ENCODE measurements around the gene CCNA2. TPM values are rescaled to one million over a fixed set of nuclear protein-coding genes. Genes with fewer than 3 reads are reported as not detected.

CCNA2 gene
- total and polyA plus RNA-seq, 9 of the 15 experiments (the other 6 are each of a cell fraction or from before 2014, with no cell fraction given): 37.1 to 197 (median 154) TPM

- POLR2A ChIA-PET: interaction anchor here (0.6 kb wide), 1 partner anchor 249 kb away, joined by 3 read pairs; no protein-coding TSS in a partner anchor
- no peak overlapping the region; the same call in 1 of the 2 replicates for H3K4me2 ChIP-seq (ENCODE audit: insufficient read depth, low read length)
- no peaks in the 10 kb centered on the region for H3K27me3 ChIP-seq (ENCODE audit: control insufficient read depth in 2 of 2, insufficient read depth in 2 of 2, low read length in 2 of 2)
- no peaks in the 10 kb centered on the region for H4K20me1 ChIP-seq (replicated peaks; ENCODE audit: control insufficient read depth, insufficient read depth, low read length)
- TF ChIP-seq HIVEP1 (CRISPR knock-in tag; IDR thresholded peaks at IDR 0.05): no peak
- TF ChIP-seq RBM17 (IDR thresholded peaks at IDR 0.05; ENCODE audit: borderline replicate concordance, low read depth, low read length): no peak
- no peak for TF ChIP-seq HEY1 (CRISPR knock-in tag; IDR thresholded peaks at IDR 0.05; ENCODE audit: borderline replicate concordance)
- peak; percentile 28; the same call in 1 of the 3 replicates for ATAC-seq
- H2AFZ ChIP-seq (ENCODE audit: low read depth, low read length): no peak overlapping the region
- no peak for DNase-seq (ENCODE audit: extremely low read depth in 1 of 4, low spot score in 3 of 4)
- BruUV-seq (replicated peaks): no TSS peak
- intact Hi-C loops (cut with micrococcal nuclease) (no loop called here), in situ Hi-C loops (cut with MboI) (no loop called here)
- H3K4me1 ChIP-seq (replicated peaks in 1 of 2; ENCODE audit: control insufficient read depth in 2 of 2, insufficient read depth in 2 of 2, low read length in 2 of 2): peaks cover 0 to 6% of the 10 kb centered on the region in 2 experiments; a peak in 3 of 5 replicates
- no peaks in the 10 kb centered on the region for H3K36me3 ChIP-seq (ENCODE audit: control insufficient read depth, insufficient read depth, low read length)
- H3K9me3 ChIP-seq (replicated peaks; ENCODE audit: control insufficient read depth, insufficient read depth, low read depth, low read length): no peaks in the 10 kb centered on the region
- no peaks in the 10 kb centered on the region for H3K9me1 ChIP-seq (ENCODE audit: control insufficient read depth, insufficient read depth, low read length)
- CTCF ChIA-PET (ENCODE audit: low intra/inter-chr PET ratio): no interaction called here
- H3K27ac ChIP-seq (ENCODE audit: extremely low read depth, low read depth, low read length): no peak overlapping the region
- no peak overlapping the region for H3K4me3 ChIP-seq
- H3K79me2 ChIP-seq (ENCODE audit: control insufficient read depth, insufficient read depth, low read length): no peaks in the 10 kb centered on the region
- no peak for FAIRE-seq
- 9% methylated on average over 4 of the region's 4 CpGs for WGBS (ENCODE audit: insufficient coverage, low coverage, missing lambda C conversion rate)
- no peak overlapping the region for H3K9ac ChIP-seq (ENCODE audit: insufficient read depth in 1 of 2, low read depth in 2 of 2, low read length in 2 of 2)
These were observed 38.2 kb downstream of the CCNA2 start for GRCh38 chr4:121785479-121785878.

- no peaks in the 10 kb centered on the region for H3K27me3 ChIP-seq (ENCODE audit: control insufficient read depth in 2 of 2, insufficient read depth in 2 of 2, low read length in 2 of 2)
- H3K9ac ChIP-seq (ENCODE audit: insufficient read depth in 1 of 2, low read depth in 2 of 2, low read length in 2 of 2): no peak overlapping the region
- peaks cover 0 to under 1% of the 10 kb centered on the region in 2 experiments; a peak in 3 of 5 replicates for H3K4me1 ChIP-seq (replicated peaks in 1 of 2; ENCODE audit: control insufficient read depth in 2 of 2, insufficient read depth in 2 of 2, low read length in 2 of 2)
- no peak for FAIRE-seq
- no peaks in the 10 kb centered on the region for H3K79me2 ChIP-seq (ENCODE audit: control insufficient read depth, insufficient read depth, low read length)
- 14% methylated on average over 2 of the region's 2 CpGs for WGBS (ENCODE audit: insufficient coverage, low coverage, missing lambda C conversion rate)
- H2AFZ ChIP-seq (ENCODE audit: low read depth, low read length): no peak overlapping the region
- H3K9me1 ChIP-seq (ENCODE audit: control insufficient read depth, insufficient read depth, low read length): no peaks in the 10 kb centered on the region
- CTCF ChIA-PET (ENCODE audit: low intra/inter-chr PET ratio): no interaction called here
- BruUV-seq (replicated peaks): no TSS peak
- POLR2A ChIA-PET: interaction anchor here (0.8 kb wide), 1 partner anchor 88 kb away, joined by 3 read pairs; no protein-coding TSS in a partner anchor
- no peak overlapping the region for H3K27ac ChIP-seq (ENCODE audit: extremely low read depth, low read depth, low read length)
- no peaks in the 10 kb centered on the region for H3K9me3 ChIP-seq (replicated peaks; ENCODE audit: control insufficient read depth, insufficient read depth, low read depth, low read length)
- H3K4me3 ChIP-seq: no peak overlapping the region
- in situ Hi-C loops (cut with MboI) (no loop called here), intact Hi-C loops (cut with micrococcal nuclease) (no loop called here)
- peak; percentile 50 for ATAC-seq
- H3K36me3 ChIP-seq (ENCODE audit: control insufficient read depth, insufficient read depth, low read length): no peaks in the 10 kb centered on the region
- no peak overlapping the region for H3K4me2 ChIP-seq (ENCODE audit: insufficient read depth, low read length)
- no peak for TF ChIP-seq MCM5 (IDR thresholded peaks at IDR 0.05; ENCODE audit: low read depth)
- no peak for TF ChIP-seq NR1H2 (CRISPR knock-in tag; IDR thresholded peaks at IDR 0.05)
- TF ChIP-seq SIN3A (IDR thresholded peaks at IDR 0.05; ENCODE audit: borderline replicate concordance in 2 of 2, control insufficient read depth in 1 of 2, low read depth in 2 of 2, low read length in 2 of 2): no peak
- TF ChIP-seq E2F1 (CRISPR knock-in tag; IDR thresholded peaks at IDR 0.05): no peak
- no peaks in the 10 kb centered on the region for H4K20me1 ChIP-seq (replicated peaks; ENCODE audit: control insufficient read depth, insufficient read depth, low read length)
- DNase-seq (ENCODE audit: extremely low read depth in 1 of 4, low spot score in 3 of 4): no peak
These were observed 38.7 kb downstream of the CCNA2 start for GRCh38 chr4:121784975-121785374.

All from K562 (cell line).